Panc1 (cell line): ENCODE data around the gene CNTN4.

Experiments
- POLR2AphosphoS5 ChIP-seq: IDR thresholded peaks from 2 replicates; pipeline ENCODE4 v1.6.1; 2012; ENCODE audit warnings: mild to moderate bottlenecking, low read depth, low read length, moderate library complexity
- TCF7L2 ChIP-seq: IDR thresholded peaks from 2 replicates; pipeline ENCODE4 v1.6.1; 2011; ENCODE audit warnings: mild to moderate bottlenecking, low read depth, low read length, inconsistent platforms
- TF ChIP-seq, protein P1 (sequence below): fragments of 450-650 bp; IDR thresholded peaks from 2 replicates; pipeline ENCODE4 v1.5.1; 2017; ENCODE audit warnings: mild to moderate bottlenecking

DNA sequence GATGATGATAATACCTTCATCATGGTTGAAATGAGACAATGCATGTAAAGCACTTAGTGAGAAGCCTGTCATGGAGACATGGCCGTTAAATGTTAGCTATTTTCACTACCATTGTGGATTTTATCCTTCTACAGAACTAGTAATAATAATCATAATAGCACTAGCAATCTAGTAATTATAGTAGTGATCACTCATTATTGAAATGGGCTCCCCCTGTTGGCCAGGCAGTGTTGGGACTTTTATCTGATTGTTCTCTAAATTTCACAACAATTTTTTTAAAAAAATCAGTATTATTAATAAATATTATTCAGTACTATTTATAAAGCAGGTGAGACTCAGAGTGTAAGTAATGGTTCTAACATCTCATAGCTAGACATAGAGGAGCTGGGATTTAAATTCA, 615.3 kb downstream of the CNTN4 start:
- TF ChIP-seq, protein P1, sequence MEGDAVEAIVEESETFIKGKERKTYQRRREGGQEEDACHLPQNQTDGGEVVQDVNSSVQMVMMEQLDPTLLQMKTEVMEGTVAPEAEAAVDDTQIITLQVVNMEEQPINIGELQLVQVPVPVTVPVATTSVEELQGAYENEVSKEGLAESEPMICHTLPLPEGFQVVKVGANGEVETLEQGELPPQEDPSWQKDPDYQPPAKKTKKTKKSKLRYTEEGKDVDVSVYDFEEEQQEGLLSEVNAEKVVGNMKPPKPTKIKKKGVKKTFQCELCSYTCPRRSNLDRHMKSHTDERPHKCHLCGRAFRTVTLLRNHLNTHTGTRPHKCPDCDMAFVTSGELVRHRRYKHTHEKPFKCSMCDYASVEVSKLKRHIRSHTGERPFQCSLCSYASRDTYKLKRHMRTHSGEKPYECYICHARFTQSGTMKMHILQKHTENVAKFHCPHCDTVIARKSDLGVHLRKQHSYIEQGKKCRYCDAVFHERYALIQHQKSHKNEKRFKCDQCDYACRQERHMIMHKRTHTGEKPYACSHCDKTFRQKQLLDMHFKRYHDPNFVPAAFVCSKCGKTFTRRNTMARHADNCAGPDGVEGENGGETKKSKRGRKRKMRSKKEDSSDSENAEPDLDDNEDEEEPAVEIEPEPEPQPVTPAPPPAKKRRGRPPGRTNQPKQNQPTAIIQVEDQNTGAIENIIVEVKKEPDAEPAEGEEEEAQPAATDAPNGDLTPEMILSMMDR = peak; percentile 7; the same call in 1 of the 2 replicates
- TF ChIP-seq TCF7L2 (no peak), POLR2AphosphoS5 (no peak)
